ENCODE results near the gene TRIM66.
"Not testable (repeated sequence)": the region's sequence is repeated elsewhere in the genome, so short reads cannot be mapped to it uniquely, and the experiment has no call there.

TRIM66 gene

GRCh38 chr11:8690374-8691342 lies 8.2 kb upstream of the TRIM66 start:
- no peak for DNase-seq

- DNase-seq = no peak
Observed at GRCh38 chr11:8689726-8690255, 7.3 kb upstream of the TRIM66 start.

GRCh38 chr11:8688414-8689362 lies 6.2 kb upstream of the TRIM66 start:
- DNase-seq = peak; percentile 80

GRCh38 chr11:8686325-8686724 lies 3.9 kb upstream of the TRIM66 start:
- no peak for DNase-seq

GRCh38 chr11:8685820-8686219 lies 3.4 kb upstream of the TRIM66 start:
- no peak for DNase-seq

GRCh38 chr11:8685306-8685705 lies 2.8 kb upstream of the TRIM66 start:
- no peak for DNase-seq

GRCh38 chr11:8684600-8685290 lies 2.3 kb upstream of the TRIM66 start:
- DNase-seq = no peak

- no peak for DNase-seq
Observed at GRCh38 chr11:8683115-8683807, 796 bp upstream of the TRIM66 start.

GRCh38 chr11:8681837-8682302 lies 595 bp downstream of the TRIM66 start:
- no peak for DNase-seq

GRCh38 chr11:8679006-8679405 lies 3.5 kb downstream of the TRIM66 start:
- no peak for DNase-seq

- no peak for DNase-seq
Observed at GRCh38 chr11:8676458-8676857, 6.0 kb downstream of the TRIM66 start.

GRCh38 chr11:8674859-8675258 lies 7.6 kb downstream of the TRIM66 start:
- DNase-seq = no peak

- no peak for DNase-seq
Observed at GRCh38 chr11:8672346-8672745, 10.1 kb downstream of the TRIM66 start.

GRCh38 chr11:8671651-8672062 lies 10.8 kb downstream of the TRIM66 start:
- DNase-seq = no peak

- DNase-seq = no peak
Observed at GRCh38 chr11:8671193-8671612, 11.3 kb downstream of the TRIM66 start.

GRCh38 chr11:8670081-8670480 lies 12.4 kb downstream of the TRIM66 start:
- not testable (repeated sequence) for DNase-seq

GRCh38 chr11:8665222-8665621 lies 17.2 kb downstream of the TRIM66 start:
- DNase-seq = no peak

GRCh38 chr11:8661001-8661795 lies 21.3 kb downstream of the TRIM66 start:
- DNase-seq = no peak

GRCh38 chr11:8658321-8659057 lies 24.0 kb downstream of the TRIM66 start:
- DNase-seq = no peak

GRCh38 chr11:8656291-8656690 lies 26.2 kb downstream of the TRIM66 start:
- no peak for DNase-seq

Measured in activated effector memory CD4-positive, alpha-beta T cell treated with Interleukin-2 at 50 U/mL for 16 hours (primary cell).